Activated CD8-positive, alpha-beta memory T cell treated with anti-CD3 and anti-CD28 coated beads, Interleukin-2, amount 50 U/mL, for 24 hours (primary cell): Measurements from ENCODE around the gene TUBA4A.
A peak's percentile ranks its signal among the peaks of the same experiment; 100 is the strongest.

Experiments
- DNase-seq: peaks from one replicate; pipeline ENCODE4 v3.0.0-alpha.2; 2020; ENCODE audit errors: extremely low read depth

TUBA4A gene

DNA sequence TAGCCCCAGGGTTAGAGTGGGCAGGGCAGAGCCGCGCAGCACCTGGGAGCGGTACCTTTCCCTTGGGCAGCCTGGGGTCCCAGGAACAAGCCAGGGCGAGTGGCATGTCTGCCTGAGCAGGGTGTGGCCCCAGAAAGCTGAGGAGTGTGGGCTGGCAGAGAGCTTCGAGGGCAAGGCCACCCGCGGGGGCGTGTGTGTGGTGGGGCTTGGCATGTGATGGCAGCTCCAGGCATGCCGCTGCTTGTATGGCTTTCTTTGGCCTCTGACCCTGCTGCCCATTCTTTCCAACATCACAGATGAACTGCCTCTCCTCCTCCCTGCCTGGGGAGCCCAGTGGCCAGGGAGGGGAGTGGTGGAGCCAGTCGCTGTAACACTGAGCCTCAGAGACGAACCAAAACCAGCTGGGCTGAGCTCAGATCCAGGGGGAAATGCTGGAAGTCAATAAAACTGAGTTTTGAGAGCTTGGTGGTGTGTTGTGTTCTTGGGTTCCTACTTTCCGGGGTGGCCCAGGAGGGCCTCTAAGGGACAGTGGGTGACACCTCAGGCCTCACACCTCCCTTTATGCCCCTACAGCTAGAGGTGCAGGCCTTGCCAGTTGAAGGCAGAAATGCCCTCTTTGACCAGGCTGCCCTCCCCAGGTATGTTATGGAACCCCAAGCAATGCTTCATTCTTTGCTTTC lies 32.9 kb upstream of the TUBA4A start:
- no peak for DNase-seq

- DNase-seq = no peak
Measured at GRCh38 chr2:219285894-219286425, 32.2 kb upstream of the TUBA4A start.

GRCh38 chr2:219285373-219285735 lies 31.6 kb upstream of the TUBA4A start:
- DNase-seq = no peak

- DNase-seq = no peak
Measured at GRCh38 chr2:219284501-219285372, 31.0 kb upstream of the TUBA4A start.

DNA sequence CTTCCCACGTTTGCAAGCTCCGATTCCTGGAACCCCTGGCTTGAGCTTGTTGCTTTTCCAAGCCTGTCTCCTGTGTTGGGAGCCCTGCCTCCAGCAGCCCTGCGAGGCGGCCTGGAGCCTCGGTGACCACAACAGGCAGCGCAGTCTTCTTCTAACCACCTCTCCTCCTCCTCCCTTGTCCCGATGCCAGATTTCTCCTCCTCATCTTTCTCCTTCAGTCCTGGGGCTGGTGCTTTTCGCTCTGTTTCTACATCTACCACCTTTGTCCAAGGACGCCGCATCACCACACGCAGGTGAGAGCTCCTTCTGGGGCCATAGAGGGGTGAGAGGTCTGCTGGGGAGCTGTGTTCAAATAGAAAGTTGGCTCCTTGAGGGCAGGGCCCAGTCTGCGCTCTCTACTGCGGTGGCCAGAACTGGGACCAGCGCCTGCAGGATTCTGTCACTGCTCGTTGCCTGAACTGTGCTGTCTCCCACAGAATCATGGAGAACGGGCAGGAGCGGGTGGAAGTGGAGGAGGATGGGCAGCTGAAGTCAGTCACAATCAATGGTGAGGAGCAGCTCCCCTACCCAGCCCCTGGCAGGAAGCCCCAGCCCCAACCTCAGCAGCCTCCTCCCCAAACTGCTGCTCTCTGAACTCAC lies 29.3 kb upstream of the TUBA4A start:
- no peak for DNase-seq

DNA sequence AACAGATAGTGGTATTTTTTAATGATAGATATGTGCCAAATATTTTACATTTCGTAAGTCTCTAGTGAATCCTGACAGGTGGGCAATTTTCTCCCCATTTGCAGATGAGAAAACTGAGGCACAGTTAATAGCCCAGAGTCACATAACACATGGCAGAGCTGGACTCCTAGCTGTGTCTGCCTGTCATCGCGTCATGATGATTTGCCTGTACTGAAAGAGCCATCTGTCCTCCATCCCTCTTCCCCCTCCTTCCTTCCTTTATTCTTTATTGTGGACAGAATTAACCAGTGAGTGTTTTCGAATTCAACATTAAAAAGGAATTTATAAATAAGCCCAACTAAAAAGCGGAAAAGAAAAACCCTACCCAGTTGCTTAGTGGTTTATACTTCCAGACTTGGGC lies 28.7 kb upstream of the TUBA4A start:
- DNase-seq = no peak

- no peak for DNase-seq
Measured at GRCh38 chr2:219281588-219281987, 27.9 kb upstream of the TUBA4A start.

DNA sequence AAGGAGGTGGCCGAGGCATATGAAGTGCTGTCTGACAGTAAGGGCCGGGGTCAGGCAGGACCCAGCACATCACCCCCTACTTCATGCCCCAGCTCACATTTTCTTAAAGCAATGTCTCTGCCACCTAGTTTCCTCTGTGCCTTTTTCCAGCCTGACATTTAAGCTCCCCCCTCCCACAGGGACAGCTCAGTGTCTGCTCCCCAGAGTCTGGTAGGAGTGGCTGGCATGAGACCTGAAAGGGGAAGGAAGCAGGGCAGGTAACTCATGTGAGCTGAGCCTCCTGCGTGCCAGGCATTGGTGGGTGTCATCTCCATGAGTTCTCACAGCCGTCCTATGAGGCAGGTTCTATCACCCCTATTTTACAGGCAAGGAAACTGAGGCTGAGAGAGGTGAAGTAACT lies 26.9 kb upstream of the TUBA4A start:
- no peak for DNase-seq

DNA sequence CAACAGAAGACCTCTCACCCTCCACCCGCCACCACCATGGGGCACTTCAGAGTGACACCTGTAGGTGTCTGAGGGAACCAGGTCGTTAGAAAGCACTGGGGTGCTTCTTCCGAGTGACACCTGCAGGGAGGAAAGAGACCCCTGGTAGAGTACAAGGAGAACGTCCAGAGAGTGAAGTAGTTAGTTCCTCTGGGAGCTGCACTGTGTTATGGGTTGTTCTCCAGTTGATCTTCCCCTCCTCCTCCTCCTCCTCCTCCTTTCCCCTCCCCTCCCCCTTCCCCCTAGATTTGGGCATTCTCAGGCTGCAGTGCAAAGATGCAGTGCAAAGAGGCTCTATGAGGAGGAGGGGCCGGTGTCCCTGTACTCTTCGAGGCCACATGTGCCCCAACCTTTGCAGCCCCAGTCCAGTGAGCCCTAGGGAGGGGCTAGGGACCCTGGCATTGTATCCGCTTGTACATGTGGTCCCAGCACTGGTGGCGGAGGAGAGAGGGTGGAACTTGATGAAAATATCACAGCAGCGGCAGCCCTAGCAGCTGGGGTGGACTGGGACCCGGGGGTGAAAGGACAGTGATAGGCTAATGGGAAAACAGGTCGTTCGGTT lies 26.3 kb upstream of the TUBA4A start:
- DNase-seq = no peak

DNA sequence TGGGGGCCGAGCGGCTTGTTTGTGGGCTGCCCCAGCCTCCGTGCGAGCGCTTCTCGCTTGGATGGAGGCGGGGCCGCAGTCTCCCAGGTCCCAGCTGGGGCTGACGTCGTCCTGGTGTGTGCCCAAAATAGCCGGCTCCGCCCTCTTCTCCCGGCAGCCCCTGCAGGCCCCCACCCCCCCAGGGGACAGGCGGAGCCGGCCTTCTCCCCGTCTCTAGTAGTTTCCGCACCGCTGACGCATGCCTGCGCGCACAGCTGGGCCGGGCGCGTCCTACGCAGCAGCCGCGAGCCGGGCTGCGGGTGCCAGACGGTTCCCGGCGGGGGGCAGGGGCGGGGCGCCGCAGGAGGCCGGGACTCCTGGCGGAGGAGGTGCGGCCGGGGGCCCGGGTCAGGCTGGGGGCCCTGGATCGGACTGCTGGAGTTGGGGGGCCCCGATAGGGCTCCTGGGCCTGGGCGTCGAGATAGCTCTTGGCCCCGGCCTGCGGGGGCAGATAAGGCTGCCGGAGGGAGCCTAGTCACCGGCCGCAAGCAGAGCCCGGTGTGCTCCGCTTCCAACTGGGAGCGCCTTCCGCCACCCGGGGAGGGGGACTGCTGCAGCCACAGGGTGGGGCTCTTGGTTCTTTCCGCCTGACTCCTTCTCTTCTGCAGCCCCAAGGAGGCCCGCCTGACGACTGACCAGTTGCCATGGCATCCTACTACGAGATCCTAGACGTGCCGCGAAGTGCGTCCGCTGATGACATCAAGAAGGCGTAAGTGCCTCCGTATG lies 25.6 kb upstream of the TUBA4A start, which contains the start of gene DNAJB2:
Gene DNAJB2, plus strand, starts transcription at position 216 of the 765 bp plus-strand sequence. Its CDS starts 468 bp downstream, at position 684.
- DNase-seq = peak; percentile 98

DNA sequence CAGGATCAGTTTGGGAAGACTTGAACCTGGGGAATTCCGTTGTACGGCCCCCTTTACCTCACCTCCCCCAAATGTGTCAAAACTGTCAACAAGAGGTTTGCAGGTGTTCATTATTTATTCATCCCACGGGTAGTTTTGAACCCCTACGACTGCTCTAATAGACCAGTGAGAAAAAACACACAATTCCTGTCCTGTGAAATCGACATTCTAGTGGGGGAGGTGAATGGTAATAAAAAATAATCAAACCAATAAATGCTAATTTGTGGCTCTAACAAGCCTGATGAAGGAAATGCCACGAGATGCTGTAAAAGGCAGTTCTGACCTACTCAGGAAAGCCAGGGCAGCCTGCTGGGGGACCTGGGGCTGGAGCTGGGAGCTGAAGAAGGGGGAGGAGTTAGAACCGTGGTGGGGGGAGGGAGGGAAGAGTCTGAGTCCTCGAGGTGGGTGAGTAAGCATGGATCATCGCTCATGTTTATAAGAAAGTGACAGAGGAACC lies 25.0 kb upstream of the TUBA4A start:
- no peak for DNase-seq

DNA sequence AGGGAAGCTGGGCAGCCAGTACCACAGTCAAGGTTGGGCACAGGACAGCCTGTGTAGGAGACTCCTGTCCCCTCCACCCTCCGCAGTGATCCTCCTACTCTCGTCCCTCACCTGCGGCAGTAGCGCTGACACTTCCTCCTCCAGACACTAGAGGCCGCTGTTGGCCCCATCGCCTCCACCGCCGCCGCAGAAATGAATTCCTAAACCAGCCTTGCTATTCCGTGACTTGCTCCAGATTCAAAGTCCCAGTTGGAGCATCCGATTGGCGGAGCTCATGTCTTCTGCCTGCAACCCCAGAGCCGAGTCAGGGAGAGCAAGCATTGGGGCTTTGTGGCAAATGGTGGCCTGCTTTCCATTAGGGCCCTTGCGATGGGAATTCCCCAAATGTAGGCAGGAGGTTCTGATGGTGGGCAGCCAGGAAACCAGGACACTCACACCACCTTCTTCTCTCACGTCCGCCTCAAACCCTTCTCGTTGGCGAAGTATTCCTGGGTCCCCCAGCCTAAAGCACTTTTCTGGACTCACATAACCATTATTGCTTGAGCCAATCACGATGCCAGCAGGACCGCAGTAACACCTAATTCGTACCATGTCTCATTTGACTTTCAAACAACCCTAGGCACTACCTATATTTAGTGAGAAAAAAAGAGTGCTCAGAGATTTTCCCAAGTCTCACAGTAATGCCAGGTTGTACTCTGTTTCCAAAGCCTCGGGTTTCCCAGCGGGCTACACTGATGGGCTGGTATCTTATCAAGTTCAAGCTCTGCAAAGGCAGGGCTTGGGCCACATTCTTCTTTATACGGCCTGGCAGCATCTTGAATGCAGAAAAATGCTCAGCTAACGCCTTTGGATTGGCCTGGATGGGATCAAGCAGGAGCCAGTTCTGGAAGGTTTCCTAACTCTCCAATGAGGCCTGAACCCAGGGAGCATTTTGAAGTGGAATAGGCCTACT lies 24.3 kb upstream of the TUBA4A start:
- peak; percentile 53 for DNase-seq

DNA sequence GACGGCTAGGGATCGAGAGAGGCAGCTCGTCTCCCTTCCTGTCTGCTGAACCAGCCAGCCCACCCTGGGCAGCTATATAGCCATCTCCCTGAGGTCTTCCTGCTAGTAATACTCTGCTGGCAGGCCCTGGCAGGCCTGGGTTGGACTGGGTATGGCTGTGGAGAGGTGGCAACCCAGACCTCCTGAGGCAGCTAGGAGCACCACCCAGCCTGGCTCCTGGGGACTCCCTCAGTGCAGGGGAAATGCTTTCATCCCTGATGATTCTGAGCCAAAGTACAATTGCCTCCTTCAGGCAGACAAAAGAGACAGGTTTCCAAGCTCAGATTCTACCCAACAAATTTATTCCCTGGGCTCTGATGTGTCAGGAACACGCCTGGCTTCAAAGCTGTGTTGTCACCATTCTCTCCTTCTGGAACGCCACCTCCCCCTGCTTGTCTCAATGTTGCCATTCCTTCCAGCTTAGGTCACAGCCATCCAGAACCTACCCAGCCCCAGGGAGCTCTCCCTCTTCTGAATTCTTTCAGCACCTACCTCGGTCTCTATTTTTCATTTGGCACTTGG lies 20.7 kb upstream of the TUBA4A start:
- no peak for DNase-seq

GRCh38 chr2:219273937-219274336 lies 20.2 kb upstream of the TUBA4A start:
- DNase-seq = no peak

GRCh38 chr2:219272995-219273394 lies 19.3 kb upstream of the TUBA4A start:
- no peak for DNase-seq

DNA sequence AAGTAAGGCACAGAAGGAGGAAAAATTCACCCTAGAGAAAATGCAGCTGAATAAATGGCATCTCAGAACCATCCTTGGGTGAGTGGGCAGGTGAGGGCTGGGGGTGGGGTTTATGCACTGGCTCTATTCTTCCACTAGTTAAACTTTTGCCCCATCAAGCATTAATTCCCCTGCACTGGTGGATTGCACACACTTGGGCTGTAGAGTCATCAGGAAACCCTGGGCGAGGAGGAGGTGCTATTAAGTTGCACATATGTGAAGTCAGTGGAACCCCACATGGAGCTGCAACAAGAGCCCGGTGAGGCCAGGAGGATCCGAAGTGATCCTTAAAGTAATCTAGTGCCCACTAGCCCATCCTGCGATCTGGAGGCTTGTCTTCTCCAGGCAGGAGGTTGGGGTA lies 18.6 kb upstream of the TUBA4A start:
- DNase-seq = no peak

DNA sequence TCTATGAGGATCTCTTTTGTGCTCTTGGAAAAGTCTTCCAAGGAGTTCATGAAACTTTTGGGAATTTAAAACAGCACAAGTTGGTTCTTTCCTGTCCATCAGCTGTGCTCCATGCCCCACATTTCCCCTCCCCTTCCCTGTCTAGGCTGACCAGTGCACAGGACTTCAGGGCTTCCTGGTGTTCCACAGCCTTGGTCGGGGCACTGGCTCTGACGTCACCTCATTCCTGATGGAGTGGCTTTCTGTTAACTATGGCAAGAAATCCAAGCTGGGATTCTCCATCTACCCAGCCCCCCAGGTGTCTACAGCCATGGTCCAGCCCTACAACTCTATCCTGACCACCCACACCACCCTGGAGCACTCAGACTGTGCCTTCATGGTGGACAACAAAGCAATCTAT lies 17.3 kb upstream of the TUBA4A start:
- DNase-seq = no peak

DNA sequence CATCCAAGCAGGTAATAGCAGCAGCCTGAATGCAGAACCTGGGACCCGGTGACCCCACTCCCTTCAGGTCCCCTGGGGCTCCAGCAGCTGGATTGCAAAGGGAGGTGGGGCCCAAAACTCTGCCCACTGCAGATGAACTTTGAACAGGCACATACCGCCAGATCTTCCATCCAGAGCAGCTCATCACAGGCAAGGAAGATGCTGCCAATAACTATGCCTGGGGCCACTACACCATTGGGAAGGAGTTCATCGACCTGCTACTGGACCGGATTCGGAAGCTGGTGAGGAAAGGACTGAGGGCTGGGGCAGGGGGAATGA lies 16.3 kb upstream of the TUBA4A start:
- DNase-seq = no peak

DNA sequence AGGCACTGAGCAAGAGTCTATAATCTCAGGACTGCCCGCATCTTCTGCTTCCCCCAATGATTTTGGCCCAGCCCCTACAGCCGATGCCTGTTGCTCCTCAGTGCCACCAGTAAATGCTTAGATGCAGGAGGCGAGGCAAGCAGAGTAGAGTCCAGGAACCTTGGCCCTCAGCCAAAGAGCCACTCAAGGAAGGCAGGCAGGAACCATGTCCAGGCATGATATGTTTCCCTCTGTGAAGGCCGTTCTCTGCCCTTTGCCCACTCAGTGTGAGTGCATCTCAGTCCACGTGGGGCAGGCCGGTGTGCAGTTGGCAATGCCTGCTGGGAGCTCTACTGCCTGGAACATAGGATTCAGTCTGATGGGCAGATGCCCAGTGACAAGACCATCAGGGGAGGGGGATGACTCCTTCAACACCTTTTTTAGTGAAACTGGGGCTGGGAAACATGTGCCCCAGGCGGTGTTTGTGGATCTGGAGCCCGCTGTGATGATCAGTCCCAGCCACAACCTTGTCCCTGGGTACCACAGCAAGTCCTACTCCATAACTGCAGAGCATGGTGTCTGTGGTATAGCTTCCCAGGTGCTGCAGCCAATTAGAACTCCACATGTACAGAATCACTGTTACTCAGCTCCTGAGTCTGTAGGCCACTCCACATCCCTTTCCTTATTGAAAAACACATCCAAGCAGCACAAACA lies 15.8 kb upstream of the TUBA4A start:
- DNase-seq = no peak
